ENCODE results near the gene CTBP2. TPM values are rescaled to one million over a fixed set of nuclear protein-coding genes. Genes with fewer than 3 reads are reported as not detected.

Gene CTBP2
- total RNA-seq, 1 experiment from 2014 or later, result 212 TPM

GRCh38 chr10:125134916-125135770, 25.2 kb downstream of the CTBP2 start:
- no peak overlapping the region for H2BK15ac ChIP-seq (ENCODE audit: low read depth, low read length)
- no peak for DNase-seq
- no peak overlapping the region for H3K9ac ChIP-seq (ENCODE audit: extremely low read depth, insufficient read length, low read length)
- H3K9me3 Mint-ChIP-seq, result no peaks in the 10 kb centered on the region
- no peak overlapping the region for H3T11ph ChIP-seq (ENCODE audit: low read length)
- H2AFZ ChIP-seq (ENCODE audit: low read length), result no peak overlapping the region
- peak overlapping the region; percentile 77 to 90 (median 88); a peak in 6 of 7 replicates for H3K27ac Mint-ChIP-seq
- no peaks in the 10 kb centered on the region for H3K27me3 ChIP-seq (ENCODE audit: insufficient read depth, low read length)
- H2BK20ac ChIP-seq (ENCODE audit: low read depth, low read length, poor library complexity, severe bottlenecking), result no peak overlapping the region
- no peak overlapping the region for H3K4me2 ChIP-seq (ENCODE audit: insufficient read depth, insufficient read length, low read length)
- no peak overlapping the region for H4K8ac ChIP-seq (replicated peaks; ENCODE audit: insufficient read length, low read depth, low read length)
- peaks cover 6% of the 10 kb centered on the region for H4K20me1 ChIP-seq (ENCODE audit: control insufficient read depth, insufficient read depth, insufficient read length)
- WGBS (ENCODE audit: extremely low coverage, insufficient read length, low lambda C conversion rate), result no CpG with 5 or more reads among the region's 20 CpGs
- H2BK12ac ChIP-seq (ENCODE audit: insufficient read length, low read depth, low read length), result no peak overlapping the region
- no peak overlapping the region for H4K91ac ChIP-seq (ENCODE audit: insufficient read length, low read depth, low read length)
- no peaks in the 10 kb centered on the region; the same call in 1 of the 2 replicates for H3K27me3 Mint-ChIP-seq (ENCODE audit: low read depth)
- no peak overlapping the region for H2BK5ac ChIP-seq (ENCODE audit: insufficient read length, low read length)
- H3K4me3 Mint-ChIP-seq, result peak overlapping the region; percentile 21 to 48
- H3K23me2 ChIP-seq (ENCODE audit: insufficient read length, low read depth, low read length, poor library complexity, severe bottlenecking), result no peaks in the 10 kb centered on the region
- H3K4me1 ChIP-seq (ENCODE audit: insufficient read depth, low read length), result peaks cover 38% of the 10 kb centered on the region
- TF ChIP-seq CTCF (conservative IDR thresholded peaks at IDR 0.05), result no peak
- H3K56ac ChIP-seq (ENCODE audit: insufficient read length, low read depth, low read length), result no peak overlapping the region
- H3K18ac ChIP-seq (ENCODE audit: insufficient read length, low read depth, low read length), result no peak overlapping the region
- H2AK5ac ChIP-seq (ENCODE audit: insufficient read length, low read length), result no peak overlapping the region
- H3K4me1 Mint-ChIP-seq, result peaks cover 90 to 93% of the 10 kb centered on the region in 2 experiments
- H3K79me2 ChIP-seq (ENCODE audit: insufficient read depth, low read length), result peaks cover 94% of the 10 kb centered on the region
- H3K23ac ChIP-seq (ENCODE audit: insufficient read length, low read depth, low read length), result no peak overlapping the region
- no peaks in the 10 kb centered on the region for H3K9me3 ChIP-seq (ENCODE audit: control insufficient read depth, low read depth, low read length)
- H3K14ac ChIP-seq (ENCODE audit: insufficient read depth, low read length), result no peak overlapping the region; the same call in 1 of the 2 replicates
- H3K27ac ChIP-seq (ENCODE audit: insufficient read length, low read depth, low read length), result no peak overlapping the region
- H4K5ac ChIP-seq (ENCODE audit: insufficient read length, low read depth, low read length), result no peak overlapping the region
- H3K79me1 ChIP-seq (ENCODE audit: insufficient read depth, low read depth, low read length, poor library complexity, severe bottlenecking), result peaks cover 8% of the 10 kb centered on the region
- peaks cover 60 to 83% (median 74%) of the 10 kb centered on the region in 3 experiments for H3K36me3 Mint-ChIP-seq (ENCODE audit: insufficient read depth in 1 of 3, low read depth in 3 of 3)
- H3K4ac ChIP-seq (ENCODE audit: low read depth, low read length), result no peak overlapping the region
- H2BK120ac ChIP-seq (ENCODE audit: low read depth, low read length, poor library complexity, severe bottlenecking), result no peak overlapping the region
